HL-60 (cell line): Measurements from ENCODE around the gene PAWR.

Experiments
- POLR2AphosphoS5 ChIP-seq: IDR thresholded peaks from 2 replicates; pipeline ENCODE4 v1.6.1; 2012; ENCODE audit warnings: low read depth
- TF ChIP-seq, protein P1 (sequence below): IDR thresholded peaks from one replicate; pipeline ENCODE4 v1.5.1; 2011; ENCODE audit warnings: low read length, control low read depth, inconsistent platforms; ENCODE audit not compliant: insufficient read depth

DNA sequence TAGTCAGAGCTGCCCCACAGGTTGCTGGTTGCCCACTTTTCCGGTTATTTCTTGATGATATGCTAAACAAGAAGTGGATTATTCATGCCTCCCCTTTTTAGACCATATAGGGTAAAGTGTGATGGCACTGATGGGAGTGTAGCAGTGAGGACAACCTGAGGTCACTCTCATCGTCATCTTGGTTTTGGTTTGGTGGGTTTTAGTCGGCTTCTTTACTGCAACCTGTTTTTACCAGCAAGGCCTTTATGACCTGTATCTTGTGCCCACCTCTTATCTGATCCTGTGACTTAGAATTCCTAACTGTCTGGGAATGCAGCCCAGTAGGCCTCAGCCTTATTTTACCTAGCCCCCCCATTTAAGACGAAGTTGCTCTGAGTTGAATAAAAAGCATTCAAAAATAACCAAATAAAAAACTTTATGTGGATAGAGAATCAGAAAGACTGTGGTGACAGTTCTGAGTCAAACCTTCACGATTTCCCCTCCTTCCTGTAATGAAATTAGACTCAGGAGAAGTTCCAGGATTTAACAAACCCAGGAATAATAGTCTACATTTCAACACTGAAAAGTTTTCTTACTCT, 144.2 kb downstream of the PAWR start:
- TF ChIP-seq, protein P1, sequence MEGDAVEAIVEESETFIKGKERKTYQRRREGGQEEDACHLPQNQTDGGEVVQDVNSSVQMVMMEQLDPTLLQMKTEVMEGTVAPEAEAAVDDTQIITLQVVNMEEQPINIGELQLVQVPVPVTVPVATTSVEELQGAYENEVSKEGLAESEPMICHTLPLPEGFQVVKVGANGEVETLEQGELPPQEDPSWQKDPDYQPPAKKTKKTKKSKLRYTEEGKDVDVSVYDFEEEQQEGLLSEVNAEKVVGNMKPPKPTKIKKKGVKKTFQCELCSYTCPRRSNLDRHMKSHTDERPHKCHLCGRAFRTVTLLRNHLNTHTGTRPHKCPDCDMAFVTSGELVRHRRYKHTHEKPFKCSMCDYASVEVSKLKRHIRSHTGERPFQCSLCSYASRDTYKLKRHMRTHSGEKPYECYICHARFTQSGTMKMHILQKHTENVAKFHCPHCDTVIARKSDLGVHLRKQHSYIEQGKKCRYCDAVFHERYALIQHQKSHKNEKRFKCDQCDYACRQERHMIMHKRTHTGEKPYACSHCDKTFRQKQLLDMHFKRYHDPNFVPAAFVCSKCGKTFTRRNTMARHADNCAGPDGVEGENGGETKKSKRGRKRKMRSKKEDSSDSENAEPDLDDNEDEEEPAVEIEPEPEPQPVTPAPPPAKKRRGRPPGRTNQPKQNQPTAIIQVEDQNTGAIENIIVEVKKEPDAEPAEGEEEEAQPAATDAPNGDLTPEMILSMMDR, result no peak
- TF ChIP-seq POLR2AphosphoS5, result no peak
